Memory B cell (primary cell): ENCODE measurements around the gene TLCD3B.

ENCODE experiments used
- ATAC-seq: fragments of 150-1000 bp; cut with Tn5 transposase; 2 replicates; pipeline ENCODE4 v1.10.0; 2021; ENCODE audit warnings: low read depth, mild to moderate bottlenecking, moderate library complexity
- DNase-seq, 2 donors: peaks; one replicate each; pipeline ENCODE4 v3.0.0; 2022; ENCODE audit warnings: low spot score in 2 of 2
- H3K27ac Mint-ChIP-seq: one replicate; pipeline ENCODE4 v1.8.0; 2022; ENCODE audit warnings: mild to moderate bottlenecking, moderate library complexity, mixed read lengths
- H3K27me3 Mint-ChIP-seq: one replicate; pipeline ENCODE4 v1.8.0; 2022; ENCODE audit warnings: mixed read lengths
- H3K36me3 Mint-ChIP-seq: one replicate; pipeline ENCODE4 v1.8.0; 2022; ENCODE audit warnings: mild to moderate bottlenecking, mixed read lengths
- H3K4me1 Mint-ChIP-seq: one replicate; pipeline ENCODE4 v1.8.0; 2022; ENCODE audit warnings: mixed read lengths
- H3K4me3 Mint-ChIP-seq: one replicate; pipeline ENCODE4 v1.8.0; 2022; ENCODE audit warnings: mild to moderate bottlenecking, moderate library complexity, mixed read lengths
- H3K9me3 Mint-ChIP-seq: one replicate; pipeline ENCODE4 v1.8.0; 2022; ENCODE audit warnings: mixed read lengths

Gene TLCD3B

DNA sequence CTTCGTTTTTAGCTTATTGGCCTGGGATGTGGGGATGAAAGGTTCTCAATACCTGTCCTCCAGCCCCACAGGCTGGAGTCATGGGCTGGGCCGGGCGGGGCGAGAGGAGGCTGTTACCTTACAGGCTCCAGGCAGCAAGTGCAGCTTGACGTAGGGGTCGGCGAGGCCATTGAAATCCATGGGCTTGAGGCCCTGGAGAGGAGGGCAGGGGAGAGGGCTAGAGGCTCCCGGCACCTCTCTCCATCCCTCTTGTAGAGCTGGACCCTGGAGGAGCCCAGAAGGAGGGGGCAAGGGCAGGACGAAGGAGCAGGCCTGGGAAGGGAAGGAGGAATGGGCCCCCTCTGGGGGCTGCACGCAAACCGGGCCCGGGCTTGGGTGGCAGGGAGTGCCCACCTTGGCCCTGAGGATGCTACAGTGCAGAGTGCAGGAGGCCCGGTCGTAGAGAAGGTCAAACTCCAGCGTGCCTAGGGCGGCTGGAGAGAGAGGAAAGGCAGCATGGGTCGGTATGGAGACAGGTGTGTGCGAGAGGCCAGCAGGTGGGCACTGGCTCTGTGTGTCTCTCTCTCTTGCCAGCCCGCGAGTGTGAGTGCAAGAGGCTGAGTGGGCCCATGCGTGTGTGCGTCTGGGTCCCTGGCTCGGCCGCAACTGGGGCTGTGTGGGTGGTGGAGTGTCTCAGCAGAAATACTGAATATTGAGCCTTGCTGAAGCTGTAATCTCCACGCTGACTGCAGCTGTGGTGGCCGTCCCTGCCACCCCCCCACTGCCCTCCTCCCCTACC, 21.8 kb downstream of the TLCD3B start:
- Mint-ChIP-seq H3K4me3 (peak overlapping the region; percentile 50), H3K27me3 (peaks cover 23% of the 10 kb centered on the region), H3K36me3 (no peaks in the 10 kb centered on the region), H3K4me1 (peaks cover 14% of the 10 kb centered on the region), H3K9me3 (no peaks in the 10 kb centered on the region), H3K27ac (no peak overlapping the region)
- DNase-seq (no peak), ATAC-seq (no peak)

DNA sequence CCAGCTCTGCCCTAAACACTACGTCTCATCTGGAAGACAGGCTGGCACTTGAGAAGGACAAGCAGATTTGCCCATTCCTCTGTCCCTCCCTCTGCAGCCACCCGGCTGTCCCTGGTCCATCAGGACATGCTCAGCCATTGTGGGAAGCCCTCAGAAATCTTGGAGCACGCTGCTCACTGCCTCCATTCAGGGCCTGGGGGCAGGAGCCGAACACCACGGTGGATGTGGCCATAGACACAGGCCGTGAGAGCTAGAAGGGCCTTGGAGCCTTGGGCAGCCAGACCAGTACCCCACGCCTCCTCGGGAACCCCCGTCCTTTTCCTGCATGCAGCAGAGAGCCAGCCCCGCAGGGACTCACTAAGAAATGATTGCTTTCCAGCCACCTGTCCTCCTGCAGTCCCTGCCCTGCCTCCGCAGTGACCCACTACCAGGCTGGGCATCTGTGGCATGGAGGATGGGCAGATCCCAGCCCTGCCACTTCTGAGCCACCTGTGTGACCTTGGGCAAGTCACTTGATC, 23.6 kb downstream of the TLCD3B start:
- peaks cover 23% of the 10 kb centered on the region for H3K27me3 Mint-ChIP-seq
- no peak overlapping the region for H3K4me3 Mint-ChIP-seq
- peaks cover 6% of the 10 kb centered on the region for H3K36me3 Mint-ChIP-seq
- peaks cover 15% of the 10 kb centered on the region for H3K4me1 Mint-ChIP-seq
- ATAC-seq (no peak), DNase-seq (no peak)
- no peaks in the 10 kb centered on the region for H3K9me3 Mint-ChIP-seq
- H3K27ac Mint-ChIP-seq: no peak overlapping the region

DNA sequence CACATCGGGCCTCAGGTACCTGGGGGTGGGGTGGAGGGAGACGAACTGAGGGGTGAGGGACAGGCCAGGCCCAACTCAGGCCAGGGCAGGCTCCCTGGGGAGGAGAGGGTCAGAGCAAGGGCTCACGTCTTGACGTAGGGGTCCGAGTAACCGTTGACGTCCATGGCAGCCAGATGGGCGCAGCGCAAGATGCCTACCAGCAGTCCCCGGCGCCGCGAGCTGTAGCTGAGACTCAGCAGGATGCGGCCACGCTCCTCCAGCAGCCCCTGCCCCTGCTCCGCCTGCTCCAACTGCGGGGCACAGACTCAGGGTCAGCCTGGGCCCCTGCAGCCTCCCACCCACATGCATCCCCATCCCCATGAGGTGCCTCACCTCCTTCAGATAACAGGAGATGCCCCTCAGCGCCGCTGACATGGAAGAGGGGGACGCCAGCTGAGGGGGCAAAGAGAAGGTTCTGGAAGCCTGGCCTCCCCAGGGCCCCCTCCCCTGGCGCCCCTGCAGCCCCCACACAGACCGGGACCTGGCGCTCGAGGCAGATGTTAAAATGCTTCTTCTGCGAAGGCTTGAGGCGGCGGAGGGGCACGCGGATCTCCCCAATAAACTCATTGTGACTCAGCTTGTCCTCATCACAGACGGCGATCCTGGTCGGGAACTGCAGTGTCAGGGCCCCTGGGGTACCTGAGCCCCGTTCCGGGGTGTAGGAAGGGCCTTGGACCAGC, 24.3 kb downstream of the TLCD3B start:
- no peak overlapping the region for H3K27ac Mint-ChIP-seq
- DNase-seq: no peak

DNA sequence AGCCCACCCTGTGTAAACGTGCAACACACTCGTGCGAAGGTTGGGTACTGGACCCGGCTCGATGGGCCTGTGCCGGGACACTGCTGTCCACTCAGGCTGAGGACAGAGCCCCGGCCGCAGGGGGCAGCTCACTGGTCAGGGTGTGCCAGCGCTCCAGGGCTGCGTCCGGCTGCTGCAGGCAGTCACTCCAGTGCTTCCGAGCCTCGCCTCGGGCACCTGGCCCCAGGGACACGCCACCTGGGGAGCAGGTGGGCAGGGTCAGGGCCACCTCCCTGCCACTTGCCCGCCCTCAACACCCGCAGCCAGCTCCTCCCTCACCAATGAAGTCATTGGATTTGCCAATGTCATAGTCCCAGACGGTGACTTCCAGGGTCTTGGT, 25.0 kb downstream of the TLCD3B start:
- Mint-ChIP-seq H3K36me3 (peaks cover 7% of the 10 kb centered on the region), H3K27ac (no peak overlapping the region), H3K9me3 (no peaks in the 10 kb centered on the region), H3K27me3 (peaks cover 16% of the 10 kb centered on the region), H3K4me3 (no peak overlapping the region), H3K4me1 (peaks cover 9% of the 10 kb centered on the region)
- DNase-seq (no peak), ATAC-seq (no peak)

More for the DNA sequence above, 24.3 kb downstream of the TLCD3B start:
- Mint-ChIP-seq H3K9me3 (no peaks in the 10 kb centered on the region), H3K27me3 (peaks cover 19% of the 10 kb centered on the region), H3K4me1 (peaks cover 13% of the 10 kb centered on the region), H3K4me3 (no peak overlapping the region), H3K36me3 (peaks cover 7% of the 10 kb centered on the region)
- no peak for ATAC-seq

DNA sequence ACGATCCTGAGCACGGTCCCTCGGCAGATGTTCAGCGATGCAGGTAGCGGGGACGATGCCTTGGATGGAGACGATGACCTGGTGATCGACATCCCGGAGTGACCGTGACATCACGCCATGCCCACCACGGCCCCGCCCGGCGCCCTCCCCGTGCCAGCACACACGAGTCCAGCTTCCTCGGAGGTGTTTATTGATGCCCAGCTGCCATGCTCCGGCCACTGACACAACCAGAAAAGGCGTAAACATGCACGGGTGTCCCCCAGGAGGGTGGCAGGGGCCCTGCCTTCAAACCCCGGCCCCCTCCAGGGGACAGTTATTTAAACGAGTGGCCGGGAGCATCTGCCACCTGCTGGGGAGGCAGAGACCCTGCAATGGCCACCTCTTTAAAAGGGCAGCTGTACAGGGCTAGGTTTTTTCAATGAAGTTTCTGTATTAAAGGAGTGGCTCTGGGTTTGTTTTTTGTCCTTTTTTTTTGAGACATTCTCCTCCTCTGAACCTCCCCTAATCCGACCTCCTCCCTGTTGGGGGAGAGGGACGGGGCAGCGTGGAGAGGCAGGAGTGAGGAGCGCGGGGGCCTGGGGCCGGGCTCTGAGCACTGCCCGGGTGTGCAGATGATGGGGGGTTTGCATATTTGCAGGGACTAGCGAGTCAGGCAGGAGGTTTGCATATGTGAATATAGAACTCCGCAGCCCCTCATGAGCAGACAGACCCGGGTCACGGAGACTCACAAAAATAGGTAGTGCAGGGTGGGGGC, 25.6 kb downstream of the TLCD3B start:
- H3K9me3 Mint-ChIP-seq: no peaks in the 10 kb centered on the region
- no peak overlapping the region for H3K27ac Mint-ChIP-seq
- peaks cover 7% of the 10 kb centered on the region for H3K36me3 Mint-ChIP-seq
- peaks cover 15% of the 10 kb centered on the region for H3K27me3 Mint-ChIP-seq
- DNase-seq: peak in 1 of 2 donors; percentile 41
- H3K4me3 Mint-ChIP-seq: no peak overlapping the region
- H3K4me1 Mint-ChIP-seq: peaks cover 8% of the 10 kb centered on the region
- peak; percentile 78 for ATAC-seq

DNA sequence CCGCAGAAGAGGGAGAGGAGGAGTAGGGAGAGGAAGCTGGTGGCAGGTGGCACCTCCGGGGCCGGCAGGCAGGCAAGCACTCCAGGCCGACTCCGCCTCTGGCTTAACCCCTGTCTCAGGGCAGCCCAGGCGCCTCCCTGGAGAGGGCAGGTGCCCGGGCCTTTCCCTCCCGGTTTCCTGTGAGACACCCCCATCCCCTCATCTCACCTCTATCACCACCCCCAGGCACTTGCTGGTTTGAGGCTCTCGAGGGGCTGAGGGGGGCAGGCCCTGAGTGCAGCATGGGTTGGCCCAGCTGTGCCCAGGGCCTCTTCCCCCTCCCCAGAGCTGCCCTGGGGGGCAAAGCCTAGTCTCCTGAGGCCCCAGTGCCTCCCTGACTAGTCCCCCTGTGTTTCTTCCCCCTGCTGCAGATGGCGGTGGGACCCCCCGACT, 26.2 kb downstream of the TLCD3B start:
- Mint-ChIP-seq H3K9me3 (no peaks in the 10 kb centered on the region), H3K27ac (no peak overlapping the region), H3K4me3 (no peak overlapping the region), H3K36me3 (peaks cover 7% of the 10 kb centered on the region), H3K27me3 (peaks cover 10% of the 10 kb centered on the region), H3K4me1 (peaks cover 4% of the 10 kb centered on the region)
- ATAC-seq: peak; percentile 26
- DNase-seq: no peak

DNA sequence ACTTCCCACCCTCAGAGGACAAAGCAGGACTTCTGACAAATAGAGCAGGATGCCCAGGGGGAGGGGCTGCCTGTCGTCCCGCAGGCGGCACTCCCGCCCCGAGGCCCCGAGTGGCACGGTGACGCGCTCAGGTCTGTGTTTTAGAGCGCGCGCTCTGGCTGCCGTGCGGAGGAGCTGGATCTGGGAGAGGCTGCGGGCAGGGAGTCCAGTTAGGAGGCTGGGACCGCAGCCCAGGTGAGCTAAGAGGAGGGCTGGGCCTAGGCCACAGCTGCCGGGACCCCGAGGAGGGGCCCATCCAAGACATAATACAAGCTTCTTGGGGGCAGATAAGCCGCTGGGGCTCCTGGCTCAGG, 26.7 kb downstream of the TLCD3B start:
- Mint-ChIP-seq H3K27ac (no peak overlapping the region), H3K4me1 (peaks cover 4% of the 10 kb centered on the region), H3K4me3 (no peak overlapping the region), H3K27me3 (peaks cover 7% of the 10 kb centered on the region), H3K9me3 (no peaks in the 10 kb centered on the region), H3K36me3 (peaks cover 10% of the 10 kb centered on the region)
- DNase-seq: no peak
- ATAC-seq: no peak

DNA sequence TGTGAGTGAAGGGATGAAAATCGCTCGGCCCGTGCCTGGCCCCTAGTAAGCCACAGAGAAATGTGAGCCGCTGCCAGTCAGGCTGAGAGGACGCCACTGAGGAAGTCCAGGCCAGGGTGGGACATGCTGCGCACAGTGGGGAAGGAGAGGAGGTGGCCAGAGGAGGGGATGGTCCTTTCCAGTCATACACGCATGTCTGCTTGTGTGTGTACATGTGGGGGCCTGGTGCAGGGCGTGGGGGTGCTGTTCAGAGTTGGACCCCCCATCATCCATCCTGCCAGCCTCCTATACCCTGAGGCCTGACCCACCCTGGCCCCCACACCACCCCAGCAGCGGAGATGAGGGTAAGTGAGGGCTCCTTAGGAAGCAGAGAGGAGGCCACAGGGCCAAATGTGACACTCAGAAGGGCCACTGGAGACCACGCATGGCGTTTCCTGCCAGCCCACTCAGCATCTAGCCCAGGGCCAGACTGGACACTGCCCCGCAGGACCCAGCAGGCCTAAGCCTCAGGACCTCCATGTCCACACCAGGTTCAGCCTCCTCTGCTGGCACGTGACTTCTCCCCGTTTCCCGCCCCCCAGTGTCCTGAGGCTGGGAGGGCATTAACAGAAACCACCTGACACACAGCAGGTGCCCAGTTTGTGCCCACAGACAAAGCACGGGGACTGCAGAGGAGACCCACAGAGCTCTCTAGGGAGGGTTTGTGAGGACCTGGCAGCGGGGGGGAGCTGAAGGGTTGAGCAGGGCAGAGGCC, 27.2 kb downstream of the TLCD3B start:
- Mint-ChIP-seq H3K9me3 (no peaks in the 10 kb centered on the region), H3K36me3 (peaks cover 10% of the 10 kb centered on the region), H3K4me3 (no peak overlapping the region), H3K27ac (no peak overlapping the region), H3K27me3 (peaks cover 3% of the 10 kb centered on the region), H3K4me1 (peaks cover 4% of the 10 kb centered on the region)
- DNase-seq (no peak), ATAC-seq (no peak)

DNA sequence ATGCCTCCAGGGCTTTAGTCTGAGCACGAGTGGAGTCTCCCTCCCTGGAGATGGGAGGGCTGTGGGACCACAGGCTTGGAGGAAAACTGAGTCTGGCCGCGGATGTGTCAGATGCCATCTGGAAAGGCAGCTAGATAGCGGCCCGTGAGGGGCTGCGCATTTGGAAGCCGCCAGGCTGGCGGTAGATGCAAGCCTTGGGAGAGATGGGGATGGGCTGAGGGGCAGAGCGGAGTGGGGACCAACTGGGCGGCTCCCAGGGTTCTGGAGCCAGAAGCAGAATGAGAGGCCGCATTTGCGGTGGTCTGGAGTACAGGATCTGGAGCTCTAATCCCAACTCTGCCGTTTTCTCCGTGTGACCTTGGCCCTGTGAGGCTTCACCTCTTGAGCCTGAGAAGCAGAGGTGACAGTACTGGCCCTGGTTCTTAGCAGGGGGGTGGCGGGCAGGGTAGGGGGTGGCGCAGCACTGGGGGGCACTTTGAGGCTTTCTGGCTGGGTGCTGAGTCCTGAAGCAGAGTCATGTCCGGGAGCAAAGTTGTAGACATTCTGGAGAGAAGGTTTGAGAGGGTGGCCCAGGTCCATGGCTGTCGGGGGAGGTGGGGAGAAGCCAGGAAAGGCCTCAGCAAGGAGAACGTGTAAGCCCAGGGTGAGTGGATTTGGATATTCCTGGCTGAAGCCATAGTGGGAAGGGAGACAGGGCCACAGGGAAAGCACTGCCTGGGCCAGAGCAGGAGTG, 28.3 kb downstream of the TLCD3B start:
- no peaks in the 10 kb centered on the region for H3K9me3 Mint-ChIP-seq
- no peak overlapping the region for H3K4me3 Mint-ChIP-seq
- H3K27ac Mint-ChIP-seq: peak overlapping the region; percentile 42
- H3K36me3 Mint-ChIP-seq: peaks cover 10% of the 10 kb centered on the region
- ATAC-seq (no peak), DNase-seq (no peak)
- H3K4me1 Mint-ChIP-seq: peaks cover 4% of the 10 kb centered on the region
- no peaks in the 10 kb centered on the region for H3K27me3 Mint-ChIP-seq

DNA sequence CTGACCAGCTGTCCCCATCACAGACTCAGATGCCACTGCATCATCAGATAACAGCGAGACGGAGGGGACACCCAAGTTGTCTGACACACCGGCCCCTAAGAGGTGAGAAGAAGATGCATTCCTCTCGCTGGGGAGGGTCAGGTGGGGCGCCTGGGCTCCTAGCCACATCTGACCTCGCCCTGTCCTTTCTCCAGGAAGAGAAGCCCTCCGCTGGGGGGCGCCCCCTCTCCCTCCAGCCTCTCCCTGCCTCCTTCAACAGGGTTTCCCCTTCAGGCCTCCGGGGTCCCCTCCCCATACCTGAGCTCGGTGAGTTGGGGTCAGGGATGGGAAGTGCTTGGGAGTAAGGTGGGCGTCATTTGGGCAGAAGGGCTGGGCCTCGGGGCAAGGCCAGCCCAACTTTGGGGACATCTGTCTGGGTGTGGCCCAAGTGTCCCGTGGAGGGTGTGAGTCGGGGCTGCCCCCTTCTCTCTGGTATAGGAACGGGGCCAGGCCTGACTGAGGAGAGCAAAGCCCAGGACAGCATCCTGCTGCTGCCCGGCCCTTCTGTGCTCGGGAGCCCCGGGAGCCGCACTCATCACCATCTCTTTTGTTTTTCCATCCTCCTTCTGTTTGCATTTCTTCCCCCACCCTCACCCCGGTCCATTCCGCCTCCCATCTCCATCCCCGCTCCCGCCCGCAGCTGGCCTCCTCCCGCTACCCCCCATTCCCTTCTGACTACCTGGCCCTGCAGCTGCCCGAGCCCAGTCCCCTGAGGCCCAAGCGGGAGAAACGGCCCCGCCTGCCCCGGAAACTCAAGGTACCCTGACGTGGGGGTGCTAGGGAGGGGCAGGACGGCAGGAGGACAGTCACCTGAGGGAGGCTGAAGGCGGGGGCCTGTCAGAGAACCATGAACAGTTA, 30.1 kb downstream of the TLCD3B start:
- Mint-ChIP-seq H3K36me3 (peaks cover 10% of the 10 kb centered on the region), H3K4me1 (peaks cover 11% of the 10 kb centered on the region), H3K27me3 (no peaks in the 10 kb centered on the region), H3K4me3 (no peak overlapping the region), H3K27ac (no peak overlapping the region), H3K9me3 (no peaks in the 10 kb centered on the region)
- DNase-seq (no peak), ATAC-seq (no peak)

DNA sequence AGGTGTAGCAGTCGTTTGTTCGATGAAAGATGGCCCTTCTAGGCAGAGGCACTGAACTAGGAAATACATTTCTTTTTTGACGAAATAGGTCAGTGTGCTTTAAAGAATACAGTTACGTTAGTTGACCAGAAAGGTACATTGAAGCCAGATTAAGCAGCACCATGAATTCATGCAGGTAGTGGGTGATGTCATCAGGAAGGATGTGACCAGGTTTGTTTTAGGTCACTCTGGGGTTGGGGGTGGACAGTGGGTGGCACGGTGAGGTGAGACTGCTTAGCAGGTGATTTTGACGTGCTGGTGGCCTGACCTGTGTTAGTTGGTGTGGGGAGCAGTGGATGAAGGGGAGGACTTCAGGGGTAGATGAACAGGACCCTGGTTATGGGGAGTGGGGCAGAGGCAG, 31.5 kb downstream of the TLCD3B start:
- no peaks in the 10 kb centered on the region for H3K9me3 Mint-ChIP-seq
- H3K27ac Mint-ChIP-seq: no peak overlapping the region
- DNase-seq: no peak
- H3K4me3 Mint-ChIP-seq: no peak overlapping the region
- no peak for ATAC-seq
- H3K27me3 Mint-ChIP-seq: no peaks in the 10 kb centered on the region
- peaks cover 15% of the 10 kb centered on the region for H3K4me1 Mint-ChIP-seq
- H3K36me3 Mint-ChIP-seq: peaks cover 10% of the 10 kb centered on the region

DNA sequence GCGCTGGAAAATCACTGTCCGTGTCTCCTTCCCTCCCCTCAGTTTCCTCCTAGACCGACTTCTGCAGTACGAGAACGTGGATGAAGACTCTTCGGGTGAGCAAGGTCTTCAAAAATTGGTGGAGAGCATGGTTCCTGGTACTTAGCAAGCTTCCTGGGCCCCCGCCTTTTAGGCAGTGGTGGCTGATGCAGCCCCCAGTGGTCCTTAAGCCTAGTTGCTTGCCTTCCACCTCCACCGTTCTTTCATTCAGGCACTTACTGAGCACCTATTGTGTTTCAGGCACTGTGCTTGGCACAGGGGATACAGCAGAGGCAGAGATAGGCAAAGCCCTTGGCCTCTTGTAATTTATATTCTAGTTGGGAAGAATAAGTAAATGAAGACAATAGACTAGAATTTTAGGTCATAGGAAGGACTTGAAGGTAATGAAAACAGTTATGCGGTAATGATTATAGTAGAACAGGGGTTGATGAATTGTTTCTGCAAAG, 34.3 kb downstream of the TLCD3B start:
- Mint-ChIP-seq H3K27ac (peak overlapping the region; percentile 97), H3K36me3 (peaks cover 9% of the 10 kb centered on the region), H3K9me3 (no peaks in the 10 kb centered on the region), H3K4me1 (peaks cover 21% of the 10 kb centered on the region), H3K27me3 (no peaks in the 10 kb centered on the region), H3K4me3 (peak overlapping the region; percentile 99)
- ATAC-seq (no peak), DNase-seq (no peak)
